GM19193 (cell line): ENCODE data around the gene GPC6.

Experiments
- POLR2A ChIP-seq: IDR thresholded peaks from 4 replicates; pipeline ENCODE4 v1.6.1; 2011; ENCODE audit not compliant: insufficient read depth, insufficient read length; ENCODE audit errors: extremely low read depth

Gene GPC6

GRCh38 chr13:93745884-93746283, 519.3 kb downstream of the GPC6 start:
- TF ChIP-seq POLR2A: no peak

- no peak for TF ChIP-seq POLR2A
Observed at GRCh38 chr13:93746589-93746988, 520.0 kb downstream of the GPC6 start.

GRCh38 chr13:93750676-93751075, 524.1 kb downstream of the GPC6 start:
- TF ChIP-seq POLR2A: no peak

DNA sequence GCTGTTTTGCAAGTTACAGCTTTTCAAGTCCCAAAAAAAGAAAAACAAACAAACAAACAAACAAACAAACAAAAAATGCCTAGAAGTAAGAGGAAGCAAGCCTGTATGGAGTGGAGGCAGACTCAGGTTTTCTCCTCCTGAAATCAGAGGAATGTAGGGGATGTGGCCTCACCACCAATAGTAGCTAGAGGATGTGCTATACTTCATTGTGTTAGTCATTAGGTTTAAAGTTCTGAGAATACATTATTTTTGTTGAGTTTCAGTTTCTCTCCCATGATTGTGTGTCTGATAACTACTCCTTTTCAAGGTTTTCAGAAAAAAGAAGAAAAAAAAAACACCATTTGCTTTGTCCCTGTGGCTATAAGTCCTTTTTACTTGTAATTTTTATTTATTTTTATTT, 524.5 kb downstream of the GPC6 start:
- TF ChIP-seq POLR2A: no peak

DNA sequence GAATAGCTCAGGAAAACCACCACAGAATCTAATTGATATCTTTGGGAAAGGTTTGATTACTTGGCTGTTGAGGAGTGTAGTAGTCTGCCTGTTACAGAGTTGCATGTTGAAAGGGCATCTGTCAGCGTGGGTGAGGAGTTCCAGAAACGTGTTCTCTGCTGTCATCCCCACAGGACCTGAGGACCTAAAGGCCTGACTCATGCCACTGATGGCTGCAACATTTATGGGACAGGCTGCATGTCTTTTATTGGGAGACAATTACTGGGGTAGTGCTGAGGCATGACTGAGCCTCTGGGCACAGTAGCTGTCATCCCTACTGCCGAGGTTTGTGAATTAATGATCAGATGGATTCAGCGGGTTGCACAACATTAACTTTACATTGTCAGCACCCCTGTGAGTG, 525.9 kb downstream of the GPC6 start:
- no peak for TF ChIP-seq POLR2A

GRCh38 chr13:93753639-93754038, 527.0 kb downstream of the GPC6 start:
- no peak for TF ChIP-seq POLR2A

GRCh38 chr13:93755341-93755740, 528.7 kb downstream of the GPC6 start:
- TF ChIP-seq POLR2A: no peak

DNA sequence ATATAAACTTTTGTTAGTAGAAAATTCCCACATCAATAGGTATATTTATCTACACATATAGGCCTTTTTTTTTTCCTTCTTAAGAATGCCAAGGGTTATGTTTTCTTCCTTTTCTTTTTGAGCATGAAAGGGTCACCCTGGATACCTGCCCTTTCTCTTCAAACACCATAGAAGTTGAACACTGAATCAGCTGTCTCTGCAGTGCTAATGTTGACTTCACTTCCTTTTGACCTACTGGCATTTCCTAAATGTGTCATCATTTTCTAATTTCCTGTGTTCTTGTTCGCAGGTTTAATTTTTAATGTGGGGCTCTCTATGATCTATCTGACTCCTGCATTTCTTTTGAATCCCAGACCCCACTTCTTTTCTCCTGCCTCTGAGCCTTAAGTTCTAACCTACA, 532.0 kb downstream of the GPC6 start:
- TF ChIP-seq POLR2A: no peak

- TF ChIP-seq POLR2A: no peak
Observed at GRCh38 chr13:93762708-93763426, 536.3 kb downstream of the GPC6 start.

DNA sequence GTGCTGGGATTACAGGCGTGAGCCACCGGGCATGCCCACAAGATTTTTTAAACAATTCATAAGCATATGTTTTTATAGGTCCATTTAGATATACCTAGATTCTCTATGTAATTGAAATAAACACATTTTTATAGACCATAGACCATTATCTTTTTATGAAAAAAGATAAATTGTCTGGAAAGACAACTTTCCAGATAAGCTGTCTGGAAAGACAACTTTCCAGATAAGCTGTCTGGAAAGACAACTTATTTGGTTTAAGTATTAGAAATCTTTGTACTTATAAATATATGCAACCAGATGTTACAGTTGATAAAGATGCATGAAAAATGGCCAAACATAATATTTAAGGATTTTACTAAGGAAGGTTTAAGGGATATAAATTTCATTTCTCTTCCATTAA, 538.5 kb downstream of the GPC6 start:
- TF ChIP-seq POLR2A: no peak

DNA sequence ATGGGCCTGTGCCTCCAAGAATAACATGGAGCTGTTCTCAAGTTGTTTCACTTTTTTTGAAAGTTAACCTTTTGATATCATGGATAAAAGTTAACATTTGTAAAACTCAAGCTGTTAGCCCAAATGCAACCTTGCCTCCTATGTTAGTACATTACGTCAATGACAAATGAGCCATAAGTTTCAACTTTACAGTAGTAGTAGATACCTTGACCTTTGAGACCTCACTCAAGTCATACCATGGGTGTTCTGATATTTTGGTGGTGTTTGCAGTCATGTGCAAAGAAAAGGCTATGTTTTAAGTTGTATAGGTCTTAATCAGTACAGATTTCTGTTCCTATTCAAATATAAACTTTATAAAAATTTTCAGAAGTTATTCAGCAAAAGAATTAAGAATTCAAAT, 539.2 kb downstream of the GPC6 start:
- no peak for TF ChIP-seq POLR2A

- no peak for TF ChIP-seq POLR2A
Observed at GRCh38 chr13:93766719-93767118, 540.1 kb downstream of the GPC6 start.

DNA sequence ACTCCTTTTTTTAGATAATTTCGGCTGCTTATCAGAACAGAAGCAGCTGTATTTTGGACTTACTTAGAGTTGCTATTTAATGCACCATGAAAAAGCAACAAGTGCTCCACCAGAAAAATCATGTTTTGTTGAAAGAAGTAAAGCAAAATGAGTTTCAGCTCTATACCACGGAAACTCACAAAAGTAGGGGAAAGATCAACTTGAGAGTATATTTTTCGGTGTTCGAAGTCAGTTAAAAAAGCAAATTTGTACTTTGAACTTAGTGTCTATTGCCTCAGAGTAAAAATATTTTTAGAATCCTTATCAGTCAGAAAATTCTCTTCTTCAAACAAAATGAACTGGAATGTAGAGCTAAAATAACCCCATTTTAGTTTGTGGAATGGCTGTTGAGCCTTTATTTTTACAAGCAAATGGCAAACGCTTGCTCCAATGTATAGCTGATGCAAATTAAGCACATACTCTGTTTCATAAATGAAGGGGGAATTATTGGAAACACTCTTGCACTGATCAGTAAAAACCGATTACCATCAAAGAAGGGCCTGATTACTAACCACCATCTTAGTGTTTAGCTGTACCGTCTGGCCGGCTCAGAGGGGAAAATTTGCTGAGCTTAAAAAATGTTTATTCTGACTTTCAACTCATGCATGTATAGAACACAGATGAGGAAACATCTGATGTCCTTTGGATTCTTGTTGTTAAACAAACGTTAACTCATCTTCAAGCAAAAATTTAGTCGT, 540.7 kb downstream of the GPC6 start:
- no peak for TF ChIP-seq POLR2A

DNA sequence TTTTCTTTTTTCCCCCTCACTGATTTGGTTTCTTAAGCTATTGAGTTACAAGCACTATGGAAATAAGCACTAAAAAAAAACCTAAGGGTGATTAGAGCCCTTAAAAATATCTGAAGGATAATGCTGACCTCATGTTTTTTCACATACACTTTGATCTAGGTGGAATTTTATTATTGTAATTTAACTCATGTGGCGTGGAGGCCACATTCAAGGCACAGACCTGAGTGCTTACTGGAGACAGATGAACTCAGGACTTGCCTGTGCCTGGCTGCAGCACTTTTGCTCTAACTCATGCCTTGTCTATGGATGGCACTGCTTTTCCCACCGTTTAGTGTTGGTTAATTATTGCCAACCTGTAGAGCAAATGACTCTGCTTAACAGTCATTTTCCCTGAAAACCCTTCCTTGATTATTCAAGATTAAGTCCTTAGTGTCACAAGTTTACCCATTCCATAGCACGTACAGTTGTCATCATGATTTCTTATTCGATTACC, 541.4 kb downstream of the GPC6 start:
- no peak for TF ChIP-seq POLR2A

DNA sequence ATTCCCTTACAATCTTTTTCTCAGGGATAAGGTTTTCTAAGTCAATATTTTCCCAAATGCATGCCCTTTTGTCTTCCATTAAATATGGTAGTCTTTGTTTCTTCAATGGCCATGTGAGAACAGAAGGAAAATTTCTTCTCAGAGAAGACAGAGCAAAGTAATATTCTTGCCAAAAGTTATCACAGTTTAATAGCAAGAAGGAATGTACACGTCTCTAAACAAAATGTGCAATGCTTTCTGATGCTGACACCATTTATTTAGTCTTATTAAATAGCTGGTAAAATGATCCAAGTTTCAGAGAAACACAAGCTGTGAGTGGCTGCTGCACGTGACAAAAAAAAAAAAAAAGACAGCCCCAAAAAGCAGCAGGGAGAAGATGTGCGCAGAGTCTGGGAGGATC, 542.5 kb downstream of the GPC6 start:
- TF ChIP-seq POLR2A: no peak

- TF ChIP-seq POLR2A: no peak
Observed at GRCh38 chr13:93769607-93770006, 543.0 kb downstream of the GPC6 start.
